RWPE1 (cell line): ENCODE data around the gene NOD2.

Experiments
- CTCF ChIA-PET: fragments of 350-600 bp; sonication (Branson Sonifier 250); formaldehyde crosslinking; extraction: SDS; loops from one replicate; lab custom pipeline; 2021; lab: Yijun Ruan, JAX
- POLR2A ChIA-PET: fragments of 400-600 bp; formaldehyde crosslinking; extraction: SDS; loops from one replicate; lab custom pipeline; 2020; ENCODE audit warnings: antibody characterized with exemption; ENCODE audit not compliant: low non-redundant PET; lab: Yijun Ruan, JAX
- DNase-seq: peaks from one replicate; pipeline ENCODE4 v3.0.0; 2012; ENCODE audit warnings: low spot score
- H3K27ac ChIP-seq: fragments of 450-650 bp; 2 replicates; pipeline ENCODE4 v1.5.1; 2017
- TF ChIP-seq, protein P1 (sequence below): fragments of 450-650 bp; conservative IDR thresholded peaks from 2 replicates; pipeline ENCODE4 v1.5.1; 2017; ENCODE audit warnings: low read depth, mild to moderate bottlenecking

The NOD2 gene

GRCh38 chr16:50741781-50742575, 48.6 kb downstream of the NOD2 start, which contains the start of gene CYLD:
Gene CYLD, plus strand, starts transcription at chr16:50742086. Its CDS starts 7,613 bp downstream, at chr16:50749699.
- peak; percentile 99 for DNase-seq
- ChIA-PET POLR2A (interaction anchor here (0.8 kb wide), 1 partner anchor 24 kb away, joined by 4 read pairs; no protein-coding TSS in a partner anchor), CTCF (interaction anchor here (0.8 kb wide), 2 partner anchors 63 to 717 kb away, joined by 3 read pairs; partner anchors contain the start of gene CNEP1R1)
- TF ChIP-seq, protein P1, sequence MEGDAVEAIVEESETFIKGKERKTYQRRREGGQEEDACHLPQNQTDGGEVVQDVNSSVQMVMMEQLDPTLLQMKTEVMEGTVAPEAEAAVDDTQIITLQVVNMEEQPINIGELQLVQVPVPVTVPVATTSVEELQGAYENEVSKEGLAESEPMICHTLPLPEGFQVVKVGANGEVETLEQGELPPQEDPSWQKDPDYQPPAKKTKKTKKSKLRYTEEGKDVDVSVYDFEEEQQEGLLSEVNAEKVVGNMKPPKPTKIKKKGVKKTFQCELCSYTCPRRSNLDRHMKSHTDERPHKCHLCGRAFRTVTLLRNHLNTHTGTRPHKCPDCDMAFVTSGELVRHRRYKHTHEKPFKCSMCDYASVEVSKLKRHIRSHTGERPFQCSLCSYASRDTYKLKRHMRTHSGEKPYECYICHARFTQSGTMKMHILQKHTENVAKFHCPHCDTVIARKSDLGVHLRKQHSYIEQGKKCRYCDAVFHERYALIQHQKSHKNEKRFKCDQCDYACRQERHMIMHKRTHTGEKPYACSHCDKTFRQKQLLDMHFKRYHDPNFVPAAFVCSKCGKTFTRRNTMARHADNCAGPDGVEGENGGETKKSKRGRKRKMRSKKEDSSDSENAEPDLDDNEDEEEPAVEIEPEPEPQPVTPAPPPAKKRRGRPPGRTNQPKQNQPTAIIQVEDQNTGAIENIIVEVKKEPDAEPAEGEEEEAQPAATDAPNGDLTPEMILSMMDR, result no peak
- peak within 1 kb of the TSS; percentile 82 for H3K27ac ChIP-seq

DNA sequence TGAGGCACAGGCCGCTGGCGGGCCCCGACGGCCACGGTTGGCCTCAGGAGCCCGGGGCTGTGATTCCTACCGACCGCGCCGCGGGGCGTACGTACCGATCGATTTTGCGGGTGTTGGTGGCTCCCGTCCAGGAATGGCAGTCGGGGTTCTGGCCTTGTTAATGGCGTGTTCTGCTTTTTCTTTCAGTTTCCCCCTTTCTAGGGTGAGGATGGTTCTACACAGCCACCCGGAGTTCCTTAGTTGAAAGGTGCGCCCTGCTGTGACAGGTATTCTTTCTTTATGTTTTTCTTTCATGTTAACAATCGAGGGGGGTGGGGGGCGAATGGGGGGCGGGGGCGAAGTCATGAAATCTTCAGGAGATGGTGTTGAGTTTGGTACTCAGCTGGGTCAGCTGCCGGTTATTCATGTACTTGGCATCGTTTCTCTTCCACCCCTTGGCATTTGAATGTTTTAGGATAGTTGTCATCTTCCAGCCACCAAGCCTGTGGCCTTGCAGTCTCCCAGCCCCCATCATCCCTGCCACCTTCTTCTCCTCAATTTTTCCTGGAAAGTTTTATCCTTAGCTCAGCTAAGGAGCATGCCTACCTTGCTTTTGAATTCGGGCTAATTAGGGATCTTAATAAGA, 49.3 kb downstream of the NOD2 start:
- peak; percentile 36 for DNase-seq
- ChIA-PET POLR2A (no interaction called here), CTCF (no interaction called here)
- TF ChIP-seq, protein P1, result no peak
- H3K27ac ChIP-seq, result peak overlapping the region; percentile 82

GRCh38 chr16:50743581-50744225, 50.3 kb downstream of the NOD2 start:
- TF ChIP-seq, protein P1, result no peak
- POLR2A ChIA-PET, result no interaction called here
- H3K27ac ChIP-seq, result no peak overlapping the region
- CTCF ChIA-PET, result interaction anchor here (0.8 to 1.7 kb wide), 2 partner anchors 17 to 78 kb away, joined by 3 to 11 read pairs; no protein-coding TSS in a partner anchor
- DNase-seq, result no peak

DNA sequence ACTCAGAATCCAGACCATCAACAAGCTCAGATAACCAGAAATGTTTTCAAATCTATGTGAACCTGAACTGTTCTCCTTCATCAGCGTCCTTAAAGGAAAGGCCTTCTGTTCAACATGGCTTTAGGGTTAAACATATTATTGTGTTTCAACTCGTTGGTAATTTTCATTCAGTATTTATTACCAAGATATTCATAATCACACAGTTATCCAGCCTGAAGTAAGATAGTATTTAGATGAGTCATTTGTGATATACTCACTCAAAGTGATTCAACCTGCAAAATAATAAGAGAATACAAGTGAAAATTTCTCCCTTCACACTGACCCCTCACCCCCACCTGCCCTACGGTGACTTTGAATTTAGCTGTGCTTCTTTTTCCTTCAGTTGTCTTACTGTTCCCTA, 51.5 kb downstream of the NOD2 start:
- ChIA-PET POLR2A (no interaction called here), CTCF (interaction anchor here (0.6 to 1.7 kb wide), 4 partner anchors 19 to 79 kb away, joined by 3 to 11 read pairs (median 3); no protein-coding TSS in a partner anchor)
- TF ChIP-seq, protein P1, result no peak
- no peak overlapping the region for H3K27ac ChIP-seq
- DNase-seq, result peak; percentile 62

GRCh38 chr16:50745940-50746339, 52.5 kb downstream of the NOD2 start:
- no peak for DNase-seq
- TF ChIP-seq, protein P1, result no peak
- no peak overlapping the region for H3K27ac ChIP-seq
- ChIA-PET POLR2A (no interaction called here), CTCF (interaction anchor here (0.6 to 0.7 kb wide), 2 partner anchors 265 to 574 kb away, joined by 3 read pairs; no protein-coding TSS in a partner anchor)
